MM.1S (cell line): ENCODE results near the gene RCOR1.

Source experiments
- DNase-seq: peaks from one replicate; pipeline ENCODE4 v3.0.0-alpha.2; 2015
- H2AFZ ChIP-seq: fragments of 300-600 bp; sonication (generic); 2 replicates; pipeline ENCODE4 v1.6.0; 2016; ENCODE audit warnings: antibody characterized with exemption, low read length
- H3F3A ChIP-seq: fragments of 300-600 bp; sonication (generic); 2 replicates; pipeline ENCODE4 v1.6.1; 2016; ENCODE audit warnings: mild to moderate bottlenecking, antibody characterized with exemption, low read length, moderate library complexity, mixed read lengths; ENCODE audit not compliant: insufficient read depth
- H3K27ac ChIP-seq: fragments of 300-600 bp; sonication (generic); 2 replicates; pipeline ENCODE4 v1.5.1; 2016; ENCODE audit warnings: mild to moderate bottlenecking, low read length
- H3K27me3 ChIP-seq: fragments of 300-600 bp; sonication (generic); replicated peaks from 2 replicates; pipeline ENCODE4 v1.6.0; 2016; ENCODE audit warnings: low read length; ENCODE audit not compliant: insufficient read depth
- H3K36me3 ChIP-seq: fragments of 300-600 bp; sonication (generic); replicated peaks from 2 replicates; pipeline ENCODE4 v1.6.1; 2016; ENCODE audit warnings: mild to moderate bottlenecking, low read length, mixed read lengths; ENCODE audit not compliant: insufficient read depth
- H3K4me1 ChIP-seq: fragments of 300-600 bp; sonication (generic); 2 replicates; pipeline ENCODE4 v1.6.1; 2016; ENCODE audit warnings: low read length, mixed read lengths
- H3K4me2 ChIP-seq: fragments of 300-600 bp; sonication (generic); 2 replicates; pipeline ENCODE4 v1.6.0; 2016; ENCODE audit warnings: low read depth, low read length
- H3K4me3 ChIP-seq: fragments of 300-600 bp; sonication (generic); 2 replicates; pipeline ENCODE4 v1.5.1; 2016; ENCODE audit warnings: low read length, mixed read lengths
- H3K79me2 ChIP-seq: fragments of 300-600 bp; sonication (generic); 2 replicates; pipeline ENCODE4 v1.6.1; 2016; ENCODE audit warnings: mixed run types, low read length, mixed read lengths
- H3K9ac ChIP-seq: fragments of 300-600 bp; sonication (generic); 2 replicates; pipeline ENCODE4 v1.6.1; 2016; ENCODE audit warnings: low read length, mixed read lengths
- H3K9me2 ChIP-seq: fragments of 300-600 bp; sonication (generic); replicated peaks from 2 replicates; pipeline ENCODE4 v1.6.1; 2016; ENCODE audit warnings: mild to moderate bottlenecking, low read length, mixed read lengths; ENCODE audit not compliant: insufficient read depth
- H3K9me3 ChIP-seq: fragments of 300-600 bp; sonication (generic); replicated peaks from 2 replicates; pipeline ENCODE4 v1.6.1; 2016; ENCODE audit warnings: mild to moderate bottlenecking, low read length, mixed read lengths; ENCODE audit not compliant: insufficient read depth
- H4K20me1 ChIP-seq: fragments of 300-600 bp; sonication (generic); 2 replicates; pipeline ENCODE4 v1.6.1; 2016; ENCODE audit warnings: mild to moderate bottlenecking, low read length, moderate library complexity, mixed read lengths; ENCODE audit not compliant: insufficient read depth
- CTCF ChIP-seq: fragments of 300-600 bp; sonication (generic); IDR thresholded peaks from 2 replicates; pipeline ENCODE4 v1.5.1; 2016; ENCODE audit warnings: antibody characterized with exemption, low read length, mixed read lengths
- EZH2 ChIP-seq: fragments of 300-600 bp; sonication (generic); optimal IDR thresholded peaks from 2 replicates; pipeline ENCODE3; 2017; ENCODE audit warnings: low read depth, mild to moderate bottlenecking, antibody characterized with exemption, low read length, mixed read lengths
- EZH2phosphoT487 ChIP-seq: fragments of 300-600 bp; sonication (generic); IDR thresholded peaks from 2 replicates; pipeline ENCODE4 v1.6.1; 2018; ENCODE audit warnings: antibody characterized with exemption, low read length

Gene RCOR1

GRCh38 chr14:102746634-102747438 lies 154.4 kb downstream of the RCOR1 start:
- H3K27ac ChIP-seq, result no peak overlapping the region
- H3F3A ChIP-seq, result no peaks in the 10 kb centered on the region
- H3K4me1 ChIP-seq, result no peaks in the 10 kb centered on the region
- H3K4me3 ChIP-seq, result no peak overlapping the region
- H3K79me2 ChIP-seq, result no peaks in the 10 kb centered on the region
- H3K4me2 ChIP-seq, result no peak overlapping the region
- H3K27me3 ChIP-seq, result no peaks in the 10 kb centered on the region
- H3K36me3 ChIP-seq, result no peaks in the 10 kb centered on the region
- no peak for DNase-seq
- H2AFZ ChIP-seq, result no peak overlapping the region
- no peak overlapping the region for H3K9ac ChIP-seq
- H3K9me2 ChIP-seq, result no peaks in the 10 kb centered on the region
- no peaks in the 10 kb centered on the region for H4K20me1 ChIP-seq
- no peaks in the 10 kb centered on the region for H3K9me3 ChIP-seq
- TF ChIP-seq EZH2phosphoT487 (no peak), EZH2 (no peak), CTCF (no peak)

GRCh38 chr14:102748806-102749205 lies 156.4 kb downstream of the RCOR1 start:
- Histone ChIP-seq H3K4me3 (no peak overlapping the region), H3K9me2 (no peaks in the 10 kb centered on the region), H3K4me2 (no peak overlapping the region), H3K4me1 (no peaks in the 10 kb centered on the region), H3K79me2 (no peaks in the 10 kb centered on the region), H3K9ac (no peak overlapping the region), H3F3A (no peaks in the 10 kb centered on the region), H3K27me3 (no peaks in the 10 kb centered on the region), H4K20me1 (no peaks in the 10 kb centered on the region), H3K27ac (no peak overlapping the region), H2AFZ (no peak overlapping the region), H3K36me3 (no peaks in the 10 kb centered on the region), H3K9me3 (no peaks in the 10 kb centered on the region)
- DNase-seq, result no peak
- TF ChIP-seq CTCF (no peak), EZH2phosphoT487 (no peak), EZH2 (no peak)

- H3K27ac ChIP-seq, result no peak overlapping the region
- no peaks in the 10 kb centered on the region for H3K4me1 ChIP-seq
- no peak overlapping the region for H3K4me2 ChIP-seq
- no peaks in the 10 kb centered on the region for H3K9me2 ChIP-seq
- H3K9me3 ChIP-seq, result no peaks in the 10 kb centered on the region
- TF ChIP-seq EZH2phosphoT487 (no peak), CTCF (no peak), EZH2 (no peak)
- no peaks in the 10 kb centered on the region for H3K27me3 ChIP-seq
- no peaks in the 10 kb centered on the region for H4K20me1 ChIP-seq
- H3K9ac ChIP-seq, result no peak overlapping the region
- no peak overlapping the region for H2AFZ ChIP-seq
- no peak for DNase-seq
- H3F3A ChIP-seq, result no peaks in the 10 kb centered on the region
- no peaks in the 10 kb centered on the region for H3K79me2 ChIP-seq
- no peaks in the 10 kb centered on the region for H3K36me3 ChIP-seq
- H3K4me3 ChIP-seq, result no peak overlapping the region
These were observed 157.2 kb downstream of the RCOR1 start for GRCh38 chr14:102749393-102750305.
